GM06990 (cell line): ENCODE results near the gene DYRK2.

ENCODE experiments used
- DNase-seq: peaks from one replicate; pipeline ENCODE4 v3.0.0-alpha.2; 2011; ENCODE audit not compliant: insufficient read length; ENCODE audit errors: extremely low read depth
- H3K27me3 ChIP-seq: replicated peaks from 2 replicates; pipeline ENCODE4 v1.6.0; 2011; ENCODE audit warnings: low read length; ENCODE audit not compliant: control insufficient read depth, insufficient read depth
- H3K36me3 ChIP-seq: 2 replicates; pipeline ENCODE4 v1.5.1; 2011; ENCODE audit warnings: low read length; ENCODE audit not compliant: control insufficient read depth, insufficient read depth
- H3K4me3 ChIP-seq: replicated peaks from 2 replicates; pipeline ENCODE4 v1.5.1; 2011; ENCODE audit warnings: low read depth, mild to moderate bottlenecking, control low read depth, low read length
- TF ChIP-seq, protein P1 (sequence below): IDR thresholded peaks from 2 replicates; pipeline ENCODE4 v1.5.1; 2011; ENCODE audit warnings: low read length, control low read depth, mild to moderate bottlenecking, inconsistent platforms; ENCODE audit not compliant: insufficient read depth, poor library complexity, severe bottlenecking

Gene DYRK2

DNA sequence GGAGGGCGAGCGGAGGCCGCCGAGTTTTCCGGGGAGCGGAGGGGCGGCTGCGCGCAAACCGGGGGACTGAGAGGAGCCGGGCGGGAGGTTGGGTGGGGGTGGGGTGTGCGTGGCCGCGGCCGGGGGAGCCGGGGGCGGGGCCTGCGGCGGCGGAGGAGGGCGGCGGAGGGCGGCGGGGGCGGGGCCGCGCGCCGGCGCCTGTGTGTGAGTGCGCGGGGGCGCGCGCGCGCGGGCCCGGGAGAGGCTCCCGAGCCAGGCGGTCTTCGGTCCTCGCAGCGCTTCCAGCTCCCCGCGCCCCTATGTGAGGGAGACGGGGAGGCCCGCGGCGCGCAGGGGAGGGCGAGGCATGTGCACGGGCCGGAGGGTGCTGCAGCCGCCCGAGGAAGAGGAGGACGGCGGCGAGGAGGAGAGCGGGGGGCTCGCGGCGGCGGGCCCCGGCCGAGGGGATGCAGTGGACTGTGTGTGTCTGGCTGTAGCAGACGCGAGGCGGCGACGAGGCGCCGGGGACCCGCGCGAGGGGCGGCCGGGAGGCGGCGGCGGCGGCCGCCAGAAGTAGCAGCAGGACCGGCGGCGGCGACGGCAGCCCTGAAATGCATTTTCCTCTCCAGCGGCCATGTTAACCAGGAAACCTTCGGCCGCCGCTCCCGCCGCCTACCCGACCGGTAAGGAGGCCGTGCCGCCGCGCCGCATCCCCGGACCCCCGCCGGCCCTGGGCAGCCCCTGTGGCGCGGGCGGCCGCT, at the start of gene DYRK2:
Gene DYRK2 (plus strand): TSS at position 225 of the 740 bp plus-strand sequence. CDS start 389 bp downstream, at position 614.
- TF ChIP-seq, protein P1, sequence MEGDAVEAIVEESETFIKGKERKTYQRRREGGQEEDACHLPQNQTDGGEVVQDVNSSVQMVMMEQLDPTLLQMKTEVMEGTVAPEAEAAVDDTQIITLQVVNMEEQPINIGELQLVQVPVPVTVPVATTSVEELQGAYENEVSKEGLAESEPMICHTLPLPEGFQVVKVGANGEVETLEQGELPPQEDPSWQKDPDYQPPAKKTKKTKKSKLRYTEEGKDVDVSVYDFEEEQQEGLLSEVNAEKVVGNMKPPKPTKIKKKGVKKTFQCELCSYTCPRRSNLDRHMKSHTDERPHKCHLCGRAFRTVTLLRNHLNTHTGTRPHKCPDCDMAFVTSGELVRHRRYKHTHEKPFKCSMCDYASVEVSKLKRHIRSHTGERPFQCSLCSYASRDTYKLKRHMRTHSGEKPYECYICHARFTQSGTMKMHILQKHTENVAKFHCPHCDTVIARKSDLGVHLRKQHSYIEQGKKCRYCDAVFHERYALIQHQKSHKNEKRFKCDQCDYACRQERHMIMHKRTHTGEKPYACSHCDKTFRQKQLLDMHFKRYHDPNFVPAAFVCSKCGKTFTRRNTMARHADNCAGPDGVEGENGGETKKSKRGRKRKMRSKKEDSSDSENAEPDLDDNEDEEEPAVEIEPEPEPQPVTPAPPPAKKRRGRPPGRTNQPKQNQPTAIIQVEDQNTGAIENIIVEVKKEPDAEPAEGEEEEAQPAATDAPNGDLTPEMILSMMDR, result no peak
- Histone ChIP-seq H3K4me3 (peak within 1 kb of the TSS; percentile 88), H3K36me3 (no peaks in the 10 kb centered on the region), H3K27me3 (no peaks in the 10 kb centered on the region)
- DNase-seq, result peak; percentile 89

DNA sequence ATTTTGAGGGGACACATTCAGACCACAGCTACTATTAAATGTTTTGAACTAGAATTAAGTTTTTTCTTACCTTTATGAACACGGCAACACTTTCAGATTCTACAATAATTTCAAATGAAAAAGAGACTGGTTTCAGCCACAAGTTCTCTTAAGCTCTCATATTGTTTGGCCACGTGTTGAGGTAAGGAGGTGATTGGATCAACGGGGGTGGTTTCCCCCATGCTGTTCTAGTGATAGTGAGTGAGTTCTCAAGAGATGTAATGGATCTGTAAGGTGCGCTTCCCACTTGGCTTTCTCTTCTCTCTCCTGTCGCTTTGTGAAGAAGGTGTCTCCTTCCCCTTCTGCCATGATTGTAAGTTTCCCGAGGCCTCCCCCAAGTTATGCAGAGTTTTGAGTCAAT, 48.9 kb upstream of the DYRK2 start:
- TF ChIP-seq, protein P1, result no peak
- no peaks in the 10 kb centered on the region for H3K27me3 ChIP-seq
- H3K4me3 ChIP-seq, result no peak overlapping the region
- H3K36me3 ChIP-seq, result no peaks in the 10 kb centered on the region
- no peak for DNase-seq

DNA sequence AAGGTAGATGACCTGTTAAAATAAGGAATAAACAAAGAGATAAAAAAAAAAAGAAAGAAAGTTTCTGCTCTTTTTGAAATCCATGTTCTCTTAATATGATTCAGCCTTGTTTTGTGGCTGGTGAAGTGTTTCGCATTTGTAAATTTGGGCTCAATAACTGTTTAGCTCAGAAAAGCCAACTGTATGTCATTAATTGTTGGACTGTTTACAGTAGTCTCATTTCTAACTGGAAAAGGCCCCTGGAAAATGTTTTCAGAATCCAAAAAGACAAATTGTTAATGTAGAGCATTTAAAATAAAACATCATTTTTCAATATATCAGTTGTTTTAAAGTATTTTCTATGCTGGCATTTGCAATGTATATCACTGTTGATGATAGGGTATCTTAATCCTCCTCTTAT, 47.4 kb upstream of the DYRK2 start:
- no peak for DNase-seq
- TF ChIP-seq, protein P1, result no peak
- Histone ChIP-seq H3K36me3 (no peaks in the 10 kb centered on the region), H3K4me3 (no peak overlapping the region), H3K27me3 (no peaks in the 10 kb centered on the region)

DNA sequence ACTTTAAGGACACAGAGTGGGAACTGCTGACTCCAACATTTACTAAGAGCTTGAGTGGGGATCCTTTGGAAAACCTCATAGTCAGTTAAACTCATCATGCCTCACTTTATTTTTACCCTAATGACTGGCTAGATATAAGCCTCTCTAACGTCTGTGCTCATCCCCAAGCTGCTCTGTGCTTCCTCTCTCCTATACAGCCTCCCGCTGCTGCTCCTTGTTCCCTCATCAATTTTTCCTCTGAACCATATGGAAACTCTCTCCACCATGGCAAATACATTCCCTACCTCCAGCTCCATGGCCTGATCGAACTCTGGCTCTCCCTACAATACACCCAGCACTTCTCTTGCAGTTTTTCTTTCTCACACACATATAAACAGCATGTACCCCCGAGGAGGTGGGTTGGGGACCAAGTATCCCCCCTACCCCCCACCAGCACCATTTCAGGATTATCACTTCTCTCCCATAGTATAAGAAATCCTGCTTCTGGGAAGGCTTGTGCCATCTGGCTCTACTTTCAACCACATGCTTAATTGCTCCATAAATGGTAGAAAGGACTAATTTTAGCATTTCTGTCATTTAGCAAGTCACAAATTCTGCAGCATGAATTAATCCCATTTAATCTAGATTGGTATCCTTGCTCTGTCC, 39.2 kb upstream of the DYRK2 start:
- no peak overlapping the region for H3K4me3 ChIP-seq

DNA sequence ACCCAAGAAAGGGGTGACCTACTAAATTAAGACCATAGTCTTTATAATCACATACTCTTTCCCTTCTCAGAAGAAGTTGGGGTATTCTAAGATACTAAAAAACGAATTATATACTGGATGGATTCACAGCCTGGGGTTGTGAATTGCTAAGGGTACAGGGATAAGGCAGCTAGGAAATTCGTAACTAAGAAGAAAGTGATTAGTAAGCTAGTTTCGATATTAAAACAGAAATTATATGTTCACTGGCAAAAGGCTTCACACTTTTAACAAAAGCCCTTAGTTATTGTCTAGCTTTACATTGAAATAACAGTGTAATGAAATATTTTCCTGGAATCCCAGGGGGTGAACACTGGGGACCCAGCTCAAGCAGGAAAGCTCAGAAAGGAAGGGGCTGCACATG, 35.5 kb upstream of the DYRK2 start:
- TF ChIP-seq, protein P1, result no peak
- H3K27me3 ChIP-seq, result no peaks in the 10 kb centered on the region
- no peak for DNase-seq
- H3K4me3 ChIP-seq, result no peak overlapping the region
- H3K36me3 ChIP-seq, result no peaks in the 10 kb centered on the region

More for the DNA sequence above, 39.2 kb upstream of the DYRK2 start:
- Histone ChIP-seq H3K36me3 (no peaks in the 10 kb centered on the region), H3K27me3 (no peaks in the 10 kb centered on the region)
- TF ChIP-seq, protein P1, result no peak
- DNase-seq, result no peak

DNA sequence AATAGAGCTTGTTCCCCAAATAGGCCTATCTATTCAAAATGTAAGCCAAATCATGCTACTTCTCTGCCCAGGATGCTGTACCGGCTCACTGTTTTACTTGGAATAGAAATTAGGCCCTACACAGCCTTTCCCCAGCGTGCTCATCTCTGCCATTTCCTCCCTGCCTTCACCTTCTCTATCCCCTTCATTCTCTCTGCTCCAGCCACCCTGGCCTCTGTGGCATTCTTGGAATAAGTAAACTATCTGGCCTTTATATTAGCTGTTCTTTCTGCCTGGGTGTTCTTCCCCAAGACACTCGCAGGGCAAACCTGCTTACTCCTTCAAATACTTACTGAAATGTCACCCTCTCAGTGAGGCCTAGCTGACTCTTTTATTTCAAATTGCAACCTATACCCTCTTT, 30.9 kb upstream of the DYRK2 start:
- Histone ChIP-seq H3K27me3 (no peaks in the 10 kb centered on the region), H3K4me3 (no peak overlapping the region), H3K36me3 (no peaks in the 10 kb centered on the region)
- TF ChIP-seq, protein P1, result no peak
- no peak for DNase-seq
